ENCODE data around the gene PAQR5.

DNA sequence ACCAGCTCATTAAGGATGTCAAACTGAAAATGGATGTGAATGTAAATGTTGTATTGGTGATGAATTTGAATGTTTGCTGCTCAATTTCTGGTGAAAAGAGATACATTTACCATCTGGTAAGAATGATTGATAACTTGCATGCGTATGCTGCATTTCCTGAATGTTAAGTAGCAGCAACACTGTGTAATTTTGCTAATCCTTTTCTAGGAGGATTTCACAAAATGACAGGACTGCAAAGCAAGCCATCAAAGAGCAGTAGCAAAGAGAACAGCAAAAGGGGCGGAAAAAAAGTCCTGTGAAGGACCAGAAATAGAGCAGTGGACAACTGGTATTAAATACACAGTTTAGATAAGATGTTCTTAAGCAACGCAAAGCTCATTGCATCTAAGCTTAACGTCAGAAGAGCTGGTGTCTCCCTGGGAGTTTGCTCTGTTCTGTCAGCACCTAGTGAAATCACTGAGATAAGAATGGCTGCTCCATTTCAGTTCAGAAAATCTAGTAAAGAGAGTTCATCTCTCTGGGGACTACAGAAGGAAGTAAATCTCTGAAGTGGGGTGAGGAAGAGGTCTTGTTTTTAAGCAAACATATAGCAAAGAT lies 23.5 kb upstream of the PAQR5 start:
- no peak for TF ChIP-seq POLR2AphosphoS5 (IDR thresholded peaks at IDR 0.05)
- TF ChIP-seq CTCF (IDR thresholded peaks at IDR 0.05): no peak
